ENCODE results near the gene CEP250.

The CEP250 gene

DNA sequence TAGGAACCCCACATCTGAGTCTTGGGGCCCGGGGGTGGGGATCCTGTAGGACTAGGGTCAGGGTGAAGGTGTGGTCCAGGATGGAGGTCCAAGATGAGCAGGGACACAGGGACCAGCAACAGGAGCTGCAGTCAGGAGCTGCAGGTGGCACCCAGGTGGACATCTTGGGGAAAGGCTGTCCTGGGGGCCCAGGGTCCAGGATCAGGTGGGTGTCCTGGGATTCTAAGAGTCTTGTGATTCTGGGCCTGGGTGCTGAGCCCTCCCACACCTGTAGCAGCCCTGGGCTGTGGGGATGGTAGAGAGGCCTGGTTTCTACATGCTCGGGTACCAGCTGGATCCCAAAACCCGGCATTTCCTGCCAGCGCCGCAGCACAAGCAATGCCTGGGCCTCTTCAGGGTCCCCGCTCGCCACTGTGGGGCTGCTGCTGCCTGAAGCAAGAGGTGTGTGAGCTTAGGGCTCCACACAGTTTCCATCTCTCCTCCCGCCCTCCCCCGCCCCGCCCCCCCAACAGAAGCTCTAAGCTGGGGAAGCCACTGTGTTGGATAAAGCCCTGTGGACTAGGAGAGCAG is 107.2 kb downstream of the CEP250 start:
- no peak overlapping the region for H3K27ac ChIP-seq
- no peak for TF ChIP-seq ZFX (IDR thresholded peaks at IDR 0.05; ENCODE audit: borderline replicate concordance)
- TF ChIP-seq, protein P1, sequence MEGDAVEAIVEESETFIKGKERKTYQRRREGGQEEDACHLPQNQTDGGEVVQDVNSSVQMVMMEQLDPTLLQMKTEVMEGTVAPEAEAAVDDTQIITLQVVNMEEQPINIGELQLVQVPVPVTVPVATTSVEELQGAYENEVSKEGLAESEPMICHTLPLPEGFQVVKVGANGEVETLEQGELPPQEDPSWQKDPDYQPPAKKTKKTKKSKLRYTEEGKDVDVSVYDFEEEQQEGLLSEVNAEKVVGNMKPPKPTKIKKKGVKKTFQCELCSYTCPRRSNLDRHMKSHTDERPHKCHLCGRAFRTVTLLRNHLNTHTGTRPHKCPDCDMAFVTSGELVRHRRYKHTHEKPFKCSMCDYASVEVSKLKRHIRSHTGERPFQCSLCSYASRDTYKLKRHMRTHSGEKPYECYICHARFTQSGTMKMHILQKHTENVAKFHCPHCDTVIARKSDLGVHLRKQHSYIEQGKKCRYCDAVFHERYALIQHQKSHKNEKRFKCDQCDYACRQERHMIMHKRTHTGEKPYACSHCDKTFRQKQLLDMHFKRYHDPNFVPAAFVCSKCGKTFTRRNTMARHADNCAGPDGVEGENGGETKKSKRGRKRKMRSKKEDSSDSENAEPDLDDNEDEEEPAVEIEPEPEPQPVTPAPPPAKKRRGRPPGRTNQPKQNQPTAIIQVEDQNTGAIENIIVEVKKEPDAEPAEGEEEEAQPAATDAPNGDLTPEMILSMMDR (IDR thresholded peaks at IDR 0.05), result no peak

DNA sequence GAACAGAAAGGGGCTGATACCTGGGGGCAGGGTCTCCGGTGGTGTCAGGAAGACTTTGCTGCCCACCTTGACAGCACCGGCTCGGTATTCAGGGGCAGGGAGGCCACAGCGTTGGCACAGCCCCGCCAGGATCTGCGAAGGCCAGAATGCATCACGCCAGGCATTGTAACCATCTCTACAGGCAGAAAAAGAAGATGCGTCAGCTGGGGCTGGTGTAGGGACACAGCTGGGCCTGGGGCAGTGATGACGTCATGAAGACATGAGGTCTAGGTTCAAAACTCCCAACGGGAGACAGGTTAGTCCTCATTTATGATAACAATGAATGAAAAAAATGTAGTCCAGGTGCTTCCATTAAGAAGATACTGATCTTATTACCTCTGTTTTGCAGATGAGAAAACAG is 108.4 kb downstream of the CEP250 start:
- TF ChIP-seq ZFX (IDR thresholded peaks at IDR 0.05; ENCODE audit: borderline replicate concordance), result no peak
- TF ChIP-seq, protein P1 (IDR thresholded peaks at IDR 0.05), result no peak
- H3K27ac ChIP-seq, result no peak overlapping the region

DNA sequence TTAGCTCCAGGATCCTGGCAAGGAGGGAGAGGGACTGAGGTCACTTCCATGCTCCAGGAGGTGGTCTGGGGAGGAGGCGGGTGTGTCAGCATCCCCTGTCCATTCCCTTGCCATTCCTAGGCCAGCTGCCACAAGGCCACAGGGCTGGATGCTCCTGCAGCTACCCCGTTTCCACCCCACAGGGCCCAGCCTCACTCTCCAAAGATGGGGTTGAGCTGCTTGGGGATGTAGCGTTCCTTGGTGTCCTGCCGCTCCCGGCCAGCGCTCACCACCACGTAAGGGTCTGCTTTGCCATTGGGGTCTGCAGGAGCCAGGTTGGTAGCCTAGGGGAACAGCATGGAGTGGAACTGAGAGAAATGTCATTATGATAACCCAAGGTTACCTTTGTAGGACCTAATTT is 109.5 kb downstream of the CEP250 start:
- TF ChIP-seq, protein P1 (IDR thresholded peaks at IDR 0.05), result no peak

DNA sequence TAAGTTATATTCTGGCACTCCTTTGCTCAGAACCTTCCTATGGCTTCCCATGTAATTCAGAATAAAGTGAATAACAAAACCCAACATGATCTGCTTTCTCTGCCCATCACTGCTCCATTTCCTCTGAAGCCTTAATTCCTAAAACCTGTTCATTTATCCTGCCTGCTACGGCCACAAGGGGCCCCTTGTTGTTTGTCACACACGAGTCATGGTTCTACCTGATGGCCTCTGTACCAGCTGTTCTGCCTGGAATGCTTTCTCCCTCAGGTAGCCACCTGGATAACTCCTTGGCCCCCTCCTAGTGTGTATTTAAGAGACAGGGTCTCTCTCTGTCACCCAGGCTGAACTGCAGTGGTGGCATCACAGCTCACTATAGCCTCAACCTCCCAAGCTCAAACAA is 113.2 kb downstream of the CEP250 start:
- no peak overlapping the region for H3K27ac ChIP-seq
- TF ChIP-seq ZFX (IDR thresholded peaks at IDR 0.05; ENCODE audit: borderline replicate concordance), result no peak
- TF ChIP-seq, protein P1 (IDR thresholded peaks at IDR 0.05), result peak; percentile 27

More for the DNA sequence above, 109.5 kb downstream of the CEP250 start:
- no peak overlapping the region for H3K27ac ChIP-seq

Data from 22Rv1 (cell line).